Keratinocyte (primary cell): ENCODE measurements around the gene BCS1L. TPM values are rescaled to one million over a fixed set of nuclear protein-coding genes. Genes with fewer than 3 reads are reported as not detected.
A peak's percentile ranks its signal among the peaks of the same experiment; 100 is the strongest.

Experiments
- DNase-seq: peaks from one replicate; pipeline ENCODE4 v3.0.0-alpha.2; 2011; ENCODE audit warnings: low read depth, missing footprints, low spot score
- FAIRE-seq: peaks from 2 replicates; lab custom pipeline; 2011; peaks lifted over from hg19 to GRCh38; lab: Jason Lieb, UNC
- H2AFZ ChIP-seq: 2 replicates; pipeline ENCODE4 v1.6.0; 2012; ENCODE audit warnings: low read length, control low read depth, inconsistent platforms; ENCODE audit not compliant: control insufficient read depth
- H3K27ac ChIP-seq: 2 replicates; pipeline ENCODE4 v1.5.1; 2011; ENCODE audit warnings: low read length; ENCODE audit not compliant: control insufficient read depth, insufficient read depth
- H3K27me3 ChIP-seq: 3 replicates; pipeline ENCODE4 v1.6.0; 2011; ENCODE audit warnings: low read length; ENCODE audit not compliant: control insufficient read depth, insufficient read depth; ENCODE audit errors: extremely low read depth
- H3K36me3 ChIP-seq, 2 experiments: 2 replicates in 1 of 2; 3 replicates in 1 of 2; pipeline ENCODE4 v1.5.1; 2011; ENCODE audit warnings: low read length in 2 of 2, mild to moderate bottlenecking in 1 of 2; ENCODE audit not compliant: control insufficient read depth in 2 of 2, insufficient read depth in 2 of 2; ENCODE audit errors: extremely low read depth in 1 of 2
- H3K4me1 ChIP-seq: 3 replicates; pipeline ENCODE4 v1.5.1; 2011; ENCODE audit warnings: low read length; ENCODE audit not compliant: control insufficient read depth, insufficient read depth; ENCODE audit errors: extremely low read depth
- H3K4me2 ChIP-seq: 3 replicates; pipeline ENCODE4 v1.6.0; 2011; ENCODE audit warnings: low read depth, low read length; ENCODE audit not compliant: control insufficient read depth, insufficient read depth; ENCODE audit errors: extremely low read depth
- H3K4me3 ChIP-seq, 3 experiments: fragments of 200-600 bp in 1 of 3; sonication (generic) in 1 of 3; 2 replicates in 2 of 3; 3 replicates in 1 of 3; pipeline ENCODE4 v1.5.1; 2011 to 2016; ENCODE audit warnings: low read length in 3 of 3, mild to moderate bottlenecking in 3 of 3, control low read depth in 2 of 3, inconsistent platforms in 1 of 3, low read depth in 1 of 3, mixed read lengths in 1 of 3, mixed run types in 1 of 3, moderate library complexity in 1 of 3; ENCODE audit not compliant: control insufficient read depth in 2 of 3, insufficient read depth in 2 of 3; ENCODE audit errors: extremely low read depth in 1 of 3
- H3K79me2 ChIP-seq: 2 replicates; pipeline ENCODE4 v1.6.0; 2012; ENCODE audit warnings: low read length; ENCODE audit not compliant: control insufficient read depth, insufficient read depth
- H3K9ac ChIP-seq: 3 replicates; pipeline ENCODE4 v1.6.0; 2011; ENCODE audit warnings: low read length; ENCODE audit not compliant: control insufficient read depth, insufficient read depth; ENCODE audit errors: extremely low read depth
- H3K9me1 ChIP-seq: 3 replicates; pipeline ENCODE4 v1.6.0; 2011; ENCODE audit warnings: low read length; ENCODE audit not compliant: control insufficient read depth, insufficient read depth; ENCODE audit errors: extremely low read depth
- H3K9me3 ChIP-seq: 2 replicates; pipeline ENCODE4 v1.5.1; 2012; ENCODE audit warnings: low read depth, low read length; ENCODE audit not compliant: control insufficient read depth
- H4K20me1 ChIP-seq: 3 replicates; pipeline ENCODE4 v1.6.0; 2011; ENCODE audit warnings: low read length; ENCODE audit not compliant: control insufficient read depth, insufficient read depth; ENCODE audit errors: extremely low read depth
- EZH2 ChIP-seq: IDR thresholded peaks from one replicate; pipeline ENCODE4 v1.6.1; 2012; ENCODE audit warnings: inconsistent platforms, mild to moderate bottlenecking, low read length, moderate library complexity
- dilution Hi-C: fragments of 300-500 bp; cut with MboI; formaldehyde crosslinking; loops from one replicate; pipeline ENCODE4 v1.7.0; 2020; ENCODE audit warnings: low sequenced_read_pairs; ENCODE audit not compliant: extremely low pct_ligation_motif_present
- polyA plus RNA-seq, 5 experiments: library from polyadenylated mRNA; depleted of rRNA in 3 of 5; stranded (reverse) in 3 of 5; stranded (forward) in 1 of 5; unstranded in 1 of 5; fragments of >200 nt; gene quantifications; 1 replicate in 1 of 5; 2 replicates in 3 of 5; 3 replicates in 1 of 5; pipeline versions ENCODE4 v1.2.1 to v1.2.3, GENCODE V29; 2011 to 2012; ENCODE audit warnings: missing spikeins in 2 of 5, low read depth in 1 of 5, low replicate concordance in 1 of 5
- TF ChIP-seq, protein P1 (sequence below), 3 experiments: IDR thresholded peaks in 1 of 3; conservative IDR thresholded peaks in 1 of 3; optimal IDR thresholded peaks in 1 of 3; 2 replicates in 2 of 3; 3 replicates in 1 of 3; pipeline versions ENCODE3 to v1.5.1; 2011; ENCODE audit warnings: low read length in 3 of 3, mild to moderate bottlenecking in 3 of 3, moderate library complexity in 2 of 3, control low read depth in 1 of 3, inconsistent platforms in 1 of 3; ENCODE audit not compliant: insufficient read depth in 2 of 3; ENCODE audit errors: extremely low read depth in 1 of 3

Gene BCS1L
- polyA plus RNA-seq, 1 donor (not counting 4 experiments of a cell fraction or from before 2014, with no cell fraction given): 57.7 TPM

DNA sequence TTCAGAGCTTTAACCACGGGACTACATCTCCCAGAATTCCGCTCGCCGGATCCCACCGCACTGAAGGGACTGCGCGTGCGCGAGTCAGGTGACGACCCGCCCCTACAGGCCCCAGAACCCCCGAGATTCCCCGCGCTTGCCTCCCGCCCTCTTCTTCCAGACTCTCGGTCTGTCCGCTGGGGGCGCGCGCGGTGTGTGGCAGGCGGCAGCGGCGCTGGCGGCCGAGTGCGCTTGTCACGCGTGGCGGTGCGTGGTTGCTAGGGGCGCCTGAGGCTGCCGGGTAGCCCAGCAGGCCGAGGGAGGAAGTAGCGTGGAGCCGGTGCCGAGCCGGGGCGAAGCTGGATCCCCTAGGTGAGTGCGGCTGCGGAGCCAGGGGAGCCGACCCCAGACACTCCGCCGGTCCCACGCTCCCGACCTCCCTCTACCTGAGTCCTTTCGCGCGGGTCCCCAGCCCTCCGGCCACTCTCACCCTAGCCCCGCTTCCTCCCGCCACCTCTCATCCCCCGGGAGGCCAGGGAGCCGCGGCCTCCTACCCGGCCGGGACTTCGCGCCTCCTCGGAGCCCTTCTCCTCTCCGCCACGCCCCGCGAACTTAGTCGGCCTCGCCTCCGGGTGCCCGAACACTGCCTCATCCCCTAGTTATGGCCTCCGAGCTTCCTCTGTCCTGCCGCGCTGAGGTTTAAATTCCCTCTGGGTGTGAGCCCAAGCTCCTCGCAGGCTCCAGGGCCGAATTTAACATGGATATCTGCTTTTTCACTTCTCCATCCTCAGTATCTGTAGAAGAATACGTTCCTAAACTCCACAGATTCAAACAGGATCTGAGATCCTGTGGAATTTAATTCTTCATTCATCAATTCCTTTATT lies 51.4 kb downstream of the BCS1L start, which contains the start of gene TTLL4:
TSS of gene TTLL4 (plus strand) at position 149 of the 863 bp plus-strand sequence. CDS start 26,842 bp downstream, outside the sequence.
- Histone ChIP-seq H4K20me1 (no peaks in the 10 kb centered on the region), H3K4me3 (peak within 1 kb of the TSS; percentile 90 to 99 (median 98)), H3K9me3 (no peaks in the 10 kb centered on the region), H3K4me1 (peaks cover 16% of the 10 kb centered on the region), H3K27ac (peak within 1 kb of the TSS; percentile 91), H2AFZ (peak within 1 kb of the TSS; percentile 92), H3K27me3 (no peaks in the 10 kb centered on the region), H3K9me1 (no peaks in the 10 kb centered on the region), H3K9ac (peak within 1 kb of the TSS; percentile 94), H3K4me2 (peak within 1 kb of the TSS; percentile 87), H3K79me2 (peaks cover 48% of the 10 kb centered on the region), H3K36me3 (peaks cover 0 to 8% of the 10 kb centered on the region in 2 experiments)
- TF ChIP-seq EZH2: no peak
- TF ChIP-seq, protein P1, sequence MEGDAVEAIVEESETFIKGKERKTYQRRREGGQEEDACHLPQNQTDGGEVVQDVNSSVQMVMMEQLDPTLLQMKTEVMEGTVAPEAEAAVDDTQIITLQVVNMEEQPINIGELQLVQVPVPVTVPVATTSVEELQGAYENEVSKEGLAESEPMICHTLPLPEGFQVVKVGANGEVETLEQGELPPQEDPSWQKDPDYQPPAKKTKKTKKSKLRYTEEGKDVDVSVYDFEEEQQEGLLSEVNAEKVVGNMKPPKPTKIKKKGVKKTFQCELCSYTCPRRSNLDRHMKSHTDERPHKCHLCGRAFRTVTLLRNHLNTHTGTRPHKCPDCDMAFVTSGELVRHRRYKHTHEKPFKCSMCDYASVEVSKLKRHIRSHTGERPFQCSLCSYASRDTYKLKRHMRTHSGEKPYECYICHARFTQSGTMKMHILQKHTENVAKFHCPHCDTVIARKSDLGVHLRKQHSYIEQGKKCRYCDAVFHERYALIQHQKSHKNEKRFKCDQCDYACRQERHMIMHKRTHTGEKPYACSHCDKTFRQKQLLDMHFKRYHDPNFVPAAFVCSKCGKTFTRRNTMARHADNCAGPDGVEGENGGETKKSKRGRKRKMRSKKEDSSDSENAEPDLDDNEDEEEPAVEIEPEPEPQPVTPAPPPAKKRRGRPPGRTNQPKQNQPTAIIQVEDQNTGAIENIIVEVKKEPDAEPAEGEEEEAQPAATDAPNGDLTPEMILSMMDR (optimal IDR thresholded peaks at IDR 0.05 in 1 of 3, IDR thresholded peaks at IDR 0.05 in 1 of 3, conservative IDR thresholded peaks at IDR 0.05 in 1 of 3; ENCODE audit: extremely low read depth in 1 of 3, insufficient read depth in 2 of 3, low read length in 3 of 3): peak; percentile 55 to 85 (median 85)
- dilution Hi-C loops: no loop called here
- DNase-seq: peak; percentile 70
- no peak for FAIRE-seq

DNA sequence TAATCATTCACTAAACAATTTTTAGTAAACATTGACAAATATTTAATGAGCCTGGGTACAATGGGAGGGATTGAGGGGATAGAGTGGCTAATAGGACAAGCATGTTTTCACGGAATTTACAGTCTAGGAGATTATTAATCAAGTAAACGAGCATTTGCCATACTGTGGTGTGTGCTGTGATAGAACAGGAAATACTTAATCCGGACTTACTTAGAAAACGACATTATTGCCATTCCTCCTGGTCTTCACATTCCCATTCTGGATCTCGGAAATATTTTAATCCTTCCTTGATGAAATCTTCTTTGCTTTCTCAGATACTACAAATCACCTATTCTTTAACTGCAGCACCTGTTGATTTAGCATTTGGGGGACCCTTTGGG lies 52.1 kb downstream of the BCS1L start:
- H3K4me3 ChIP-seq: peak overlapping the region; percentile 90 to 99 (median 98)
- H3K79me2 ChIP-seq: peaks cover 52% of the 10 kb centered on the region
- no peaks in the 10 kb centered on the region for H4K20me1 ChIP-seq
- FAIRE-seq: no peak
- peak overlapping the region; percentile 87 for H3K4me2 ChIP-seq
- no peak for DNase-seq
- H3K27ac ChIP-seq: peak overlapping the region; percentile 91
- H3K9me1 ChIP-seq: no peaks in the 10 kb centered on the region
- dilution Hi-C loops: no loop called here
- H3K36me3 ChIP-seq: peaks cover 0 to 8% of the 10 kb centered on the region in 2 experiments
- peak overlapping the region; percentile 92 for H2AFZ ChIP-seq
- no peaks in the 10 kb centered on the region for H3K27me3 ChIP-seq
- H3K9me3 ChIP-seq: no peaks in the 10 kb centered on the region
- peak overlapping the region; percentile 94 for H3K9ac ChIP-seq
- peaks cover 17% of the 10 kb centered on the region for H3K4me1 ChIP-seq
- no peak for TF ChIP-seq EZH2
- TF ChIP-seq, protein P1 (optimal IDR thresholded peaks at IDR 0.05 in 1 of 3, IDR thresholded peaks at IDR 0.05 in 1 of 3, conservative IDR thresholded peaks at IDR 0.05 in 1 of 3; ENCODE audit: extremely low read depth in 1 of 3, insufficient read depth in 2 of 3, low read length in 3 of 3): no peak

Other genes with a start within 250 kb of the BCS1L start
- gene VIL1, start 240.6 kb upstream of the BCS1L start, polyA plus RNA-seq: not detected in 3 replicates
- 2.2 to 4.2 TPM (median 2.7 TPM) in 3 replicates for gene USP37, start 91.3 kb upstream of the BCS1L start, polyA plus RNA-seq
- 41.9 to 66.7 TPM (median 48.1 TPM) in 3 replicates for gene CNOT9, start 90.8 kb upstream of the BCS1L start, polyA plus RNA-seq
- 10.2 to 15.3 TPM (median 13.2 TPM) in 3 replicates for gene PLCD4, start 51.8 kb upstream of the BCS1L start, polyA plus RNA-seq
- 4.3 to 11.9 TPM (median 4.5 TPM) in 3 replicates for gene ZNF142, start 60 bp upstream of the BCS1L start, polyA plus RNA-seq
- gene RNF25, start 12.3 kb downstream of the BCS1L start, polyA plus RNA-seq: 65.0 to 107 TPM (median 82.5 TPM) in 3 replicates
- gene STK36, start 12.4 kb downstream of the BCS1L start, polyA plus RNA-seq: 17.3 to 25.4 TPM (median 19.0 TPM) in 3 replicates
- 19.6 to 26.3 TPM (median 20.1 TPM) in 3 replicates for gene TTLL4, start 51.2 kb downstream of the BCS1L start, polyA plus RNA-seq
- 0.12 to 0.27 TPM (median 0.19 TPM) in 3 replicates for gene CYP27A1, start 122.5 kb downstream of the BCS1L start, polyA plus RNA-seq
- gene PRKAG3, start 172.1 kb downstream of the BCS1L start, polyA plus RNA-seq: not detected in 3 replicates
- 0.15 TPM in 1 of 3 replicates, not detected in the others for gene WNT6, start 200.1 kb downstream of the BCS1L start, polyA plus RNA-seq
- 0.78 to 6.6 TPM (median 2.1 TPM) in 3 replicates for gene WNT10A, start 221.2 kb downstream of the BCS1L start, polyA plus RNA-seq